Astrocyte (in vitro differentiated cells and primary cell): Measurements from ENCODE around the gene NDUFS2.

Experiments used
- EZH2 ChIP-seq: IDR thresholded peaks from 2 replicates; pipeline ENCODE4 v1.6.1; 2012; ENCODE audit warnings: mild to moderate bottlenecking, low read length, inconsistent platforms; ENCODE audit not compliant: insufficient read depth
- TF ChIP-seq, protein P1 (sequence below): IDR thresholded peaks from 2 replicates; pipeline ENCODE4 v1.5.1; 2011; ENCODE audit warnings: low read depth, mild to moderate bottlenecking, inconsistent platforms, low read length, moderate library complexity; ENCODE audit not compliant: insufficient read depth

DNA sequence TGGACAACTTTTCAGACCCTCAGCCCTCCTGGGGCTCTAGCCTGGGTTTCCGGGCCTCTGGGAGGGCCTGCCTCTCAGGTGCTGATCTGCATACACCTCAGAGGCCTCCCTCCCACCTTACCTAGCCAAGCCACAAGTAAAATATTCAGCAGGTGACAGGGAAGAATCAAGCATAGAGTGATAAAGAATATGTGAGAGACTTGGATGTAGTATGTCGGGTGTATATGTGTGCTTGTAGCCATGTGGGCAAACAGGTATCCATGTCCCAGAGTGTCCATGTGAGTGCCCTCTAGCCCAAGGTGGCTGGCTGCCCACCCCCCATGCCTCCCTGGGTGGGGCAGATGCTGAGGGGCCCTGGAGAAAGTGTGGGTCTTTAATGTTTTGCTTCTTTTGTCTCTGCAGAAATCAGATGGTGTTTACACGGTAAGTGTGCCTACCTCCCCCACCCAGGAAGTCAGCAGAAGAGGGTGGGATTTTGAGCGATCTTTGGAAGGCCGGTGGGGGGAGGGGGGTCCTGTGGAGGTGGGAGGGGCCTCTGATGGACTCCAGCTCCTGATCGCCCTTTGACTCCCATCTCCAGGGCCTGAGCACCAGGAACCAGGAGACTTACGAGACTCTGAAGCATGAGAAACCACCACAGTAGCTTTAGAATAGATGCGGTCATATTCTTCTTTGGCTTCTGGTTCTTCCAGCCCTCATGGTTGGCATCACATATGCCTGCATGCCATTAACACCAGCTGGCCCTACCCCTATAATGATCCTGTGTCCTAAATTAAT is 16.3 kb downstream of the NDUFS2 start:
- TF ChIP-seq, protein P1, sequence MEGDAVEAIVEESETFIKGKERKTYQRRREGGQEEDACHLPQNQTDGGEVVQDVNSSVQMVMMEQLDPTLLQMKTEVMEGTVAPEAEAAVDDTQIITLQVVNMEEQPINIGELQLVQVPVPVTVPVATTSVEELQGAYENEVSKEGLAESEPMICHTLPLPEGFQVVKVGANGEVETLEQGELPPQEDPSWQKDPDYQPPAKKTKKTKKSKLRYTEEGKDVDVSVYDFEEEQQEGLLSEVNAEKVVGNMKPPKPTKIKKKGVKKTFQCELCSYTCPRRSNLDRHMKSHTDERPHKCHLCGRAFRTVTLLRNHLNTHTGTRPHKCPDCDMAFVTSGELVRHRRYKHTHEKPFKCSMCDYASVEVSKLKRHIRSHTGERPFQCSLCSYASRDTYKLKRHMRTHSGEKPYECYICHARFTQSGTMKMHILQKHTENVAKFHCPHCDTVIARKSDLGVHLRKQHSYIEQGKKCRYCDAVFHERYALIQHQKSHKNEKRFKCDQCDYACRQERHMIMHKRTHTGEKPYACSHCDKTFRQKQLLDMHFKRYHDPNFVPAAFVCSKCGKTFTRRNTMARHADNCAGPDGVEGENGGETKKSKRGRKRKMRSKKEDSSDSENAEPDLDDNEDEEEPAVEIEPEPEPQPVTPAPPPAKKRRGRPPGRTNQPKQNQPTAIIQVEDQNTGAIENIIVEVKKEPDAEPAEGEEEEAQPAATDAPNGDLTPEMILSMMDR, result no peak
- no peak for TF ChIP-seq EZH2
